GM13977 (cell line): Measurements from ENCODE around the gene TM2D1.

ENCODE experiments used
- DNase-seq: peaks from one replicate; pipeline ENCODE4 v3.0.0; 2012; ENCODE audit warnings: low spot score
- in situ Hi-C: fragments of 300-500 bp; cut with MboI; formaldehyde crosslinking; loops from one replicate; pipeline ENCODE4 v1.12.0; 2022; ENCODE audit warnings: low sequenced_read_pairs, low pct_unique_long_range_greater_than_20kb, mixed read lengths, inconsistent platforms; ENCODE audit not compliant: unreplicated experiment
- TF ChIP-seq, protein P1 (sequence below): IDR thresholded peaks from 2 replicates; pipeline ENCODE4 v1.5.1; 2012; ENCODE audit warnings: mild to moderate bottlenecking, control low read depth; ENCODE audit not compliant: insufficient read depth; ENCODE audit errors: extremely low read depth, missing control alignments

TM2D1 gene

DNA sequence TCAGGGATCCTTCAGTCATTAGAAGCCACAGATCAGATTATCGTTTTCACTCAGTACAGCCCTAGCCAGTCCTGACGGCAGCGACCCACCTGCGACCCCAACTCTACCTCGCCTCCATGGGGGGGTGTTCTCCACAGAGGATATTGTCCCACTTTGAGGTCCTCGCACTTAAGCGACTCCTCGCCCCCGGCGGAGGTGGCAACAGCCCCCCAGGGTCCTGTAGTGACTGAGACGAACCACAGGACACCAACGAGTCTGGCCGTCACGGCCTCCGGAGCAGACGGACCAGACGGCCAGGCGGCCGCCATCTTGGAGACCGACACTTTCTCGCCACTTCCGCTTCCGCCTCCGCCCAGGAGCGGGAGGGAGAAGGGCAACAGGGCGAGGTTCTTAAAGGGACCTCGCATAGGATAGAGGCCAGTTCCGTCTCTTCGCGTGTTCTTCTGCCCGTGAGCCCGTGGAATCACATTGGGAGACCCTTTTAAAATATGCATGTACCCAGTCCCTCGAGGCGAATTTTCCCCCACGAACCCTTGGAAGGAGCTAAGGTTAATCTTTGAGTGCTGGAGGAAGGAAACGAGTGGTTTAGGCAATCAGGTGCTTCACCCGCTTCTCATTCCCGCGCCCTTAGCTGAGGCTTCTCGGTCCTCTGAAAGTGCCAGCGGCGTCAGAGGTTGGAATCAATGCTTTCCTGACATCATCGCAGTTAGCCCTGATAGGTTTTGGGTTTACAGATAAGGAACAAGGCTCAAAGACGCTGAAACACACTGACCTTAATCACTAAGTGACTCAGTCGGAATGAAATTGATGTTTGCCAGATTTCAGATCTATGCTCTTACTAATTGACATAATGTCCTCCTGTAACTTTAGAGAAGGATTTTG lies at the start of gene TM2D1:
TSS of gene TM2D1 (minus strand) at position 329 of the 882 bp plus-strand sequence. CDS start at position 308, 21 bp downstream.
- in situ Hi-C loops = no loop called here
- TF ChIP-seq, protein P1, sequence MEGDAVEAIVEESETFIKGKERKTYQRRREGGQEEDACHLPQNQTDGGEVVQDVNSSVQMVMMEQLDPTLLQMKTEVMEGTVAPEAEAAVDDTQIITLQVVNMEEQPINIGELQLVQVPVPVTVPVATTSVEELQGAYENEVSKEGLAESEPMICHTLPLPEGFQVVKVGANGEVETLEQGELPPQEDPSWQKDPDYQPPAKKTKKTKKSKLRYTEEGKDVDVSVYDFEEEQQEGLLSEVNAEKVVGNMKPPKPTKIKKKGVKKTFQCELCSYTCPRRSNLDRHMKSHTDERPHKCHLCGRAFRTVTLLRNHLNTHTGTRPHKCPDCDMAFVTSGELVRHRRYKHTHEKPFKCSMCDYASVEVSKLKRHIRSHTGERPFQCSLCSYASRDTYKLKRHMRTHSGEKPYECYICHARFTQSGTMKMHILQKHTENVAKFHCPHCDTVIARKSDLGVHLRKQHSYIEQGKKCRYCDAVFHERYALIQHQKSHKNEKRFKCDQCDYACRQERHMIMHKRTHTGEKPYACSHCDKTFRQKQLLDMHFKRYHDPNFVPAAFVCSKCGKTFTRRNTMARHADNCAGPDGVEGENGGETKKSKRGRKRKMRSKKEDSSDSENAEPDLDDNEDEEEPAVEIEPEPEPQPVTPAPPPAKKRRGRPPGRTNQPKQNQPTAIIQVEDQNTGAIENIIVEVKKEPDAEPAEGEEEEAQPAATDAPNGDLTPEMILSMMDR = no peak
- peak; percentile 88 for DNase-seq

DNA sequence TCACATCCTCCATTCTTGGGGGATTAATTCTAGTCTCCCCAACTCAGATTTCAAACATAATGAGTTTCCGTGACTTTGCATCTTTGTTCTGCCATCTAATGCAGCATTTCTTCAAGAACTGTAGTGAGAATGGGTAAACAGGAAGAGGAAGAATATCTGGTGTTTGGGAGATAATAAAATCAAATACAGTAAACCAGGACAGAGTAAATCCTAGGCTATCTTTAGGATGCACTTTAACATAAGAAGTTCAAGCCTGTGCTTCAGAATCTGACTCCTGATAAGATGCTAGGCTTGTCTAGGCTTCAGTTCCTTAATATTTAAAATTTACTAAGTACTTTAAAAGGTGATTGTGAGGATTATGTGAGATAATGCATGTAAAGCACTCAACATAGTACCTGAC lies 45.2 kb upstream of the TM2D1 start:
- no peak for DNase-seq
- in situ Hi-C loops = no loop called here
- TF ChIP-seq, protein P1 = no peak

DNA sequence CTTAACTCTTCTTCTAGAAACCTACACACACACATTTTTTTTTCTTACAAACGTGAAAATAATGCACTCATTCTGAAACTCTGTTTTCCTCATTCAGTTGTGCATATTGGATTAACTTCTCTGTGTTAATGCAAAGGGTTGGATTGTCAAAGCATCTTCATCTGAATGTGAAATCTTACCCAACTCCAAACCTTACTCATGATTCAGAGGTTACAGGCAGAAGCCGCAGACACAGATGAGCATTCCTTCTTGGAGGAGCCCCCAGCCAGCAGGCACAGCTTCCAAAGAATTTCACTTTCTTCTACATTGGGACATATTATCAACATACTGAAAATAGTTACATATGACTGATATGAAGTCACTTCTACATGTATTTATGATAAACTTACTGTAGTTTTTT lies 33.0 kb upstream of the TM2D1 start:
- DNase-seq = no peak
- TF ChIP-seq, protein P1 = no peak
- in situ Hi-C loops = no loop called here

DNA sequence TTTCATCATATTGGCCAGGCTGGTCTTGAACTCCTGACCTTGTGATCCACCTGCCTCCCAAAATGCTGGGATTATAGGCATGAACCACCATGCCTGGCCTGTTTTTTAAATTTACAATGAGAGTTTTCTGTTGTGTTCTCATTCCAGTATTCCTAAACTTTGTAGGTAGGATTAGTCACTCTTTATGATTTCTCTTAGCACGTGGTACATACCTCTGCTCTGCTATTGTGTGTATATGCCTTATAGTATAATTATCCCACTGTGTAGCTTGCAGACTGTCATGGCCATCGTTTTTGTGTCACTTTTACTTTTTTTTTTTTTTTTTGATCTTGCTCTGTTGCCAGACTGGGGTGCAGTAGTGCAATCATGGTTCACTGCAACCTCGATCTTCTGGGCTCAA lies 31.8 kb upstream of the TM2D1 start:
- TF ChIP-seq, protein P1 = no peak
- DNase-seq = no peak
- in situ Hi-C loops = no loop called here

DNA sequence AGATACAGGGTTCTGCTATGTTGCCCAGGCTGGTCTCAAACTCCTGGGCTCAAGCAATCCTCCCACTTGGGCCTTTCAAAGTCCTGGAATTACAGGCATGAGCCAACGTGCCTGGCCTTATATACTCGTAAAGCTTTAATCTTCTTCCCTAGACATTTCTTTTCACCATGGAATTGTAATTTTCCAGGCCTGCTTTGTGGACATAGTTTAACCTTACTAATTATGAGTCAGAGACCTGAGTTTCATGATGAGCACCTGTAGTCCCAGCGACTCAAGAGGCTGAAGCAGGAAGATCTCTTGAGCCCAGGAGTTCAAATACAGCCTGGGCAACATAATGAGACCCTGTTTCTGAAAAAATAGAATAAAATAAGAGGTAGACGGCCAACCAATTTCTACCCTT lies 29.6 kb upstream of the TM2D1 start:
- in situ Hi-C loops = no loop called here
- no peak for DNase-seq
- TF ChIP-seq, protein P1 = no peak

DNA sequence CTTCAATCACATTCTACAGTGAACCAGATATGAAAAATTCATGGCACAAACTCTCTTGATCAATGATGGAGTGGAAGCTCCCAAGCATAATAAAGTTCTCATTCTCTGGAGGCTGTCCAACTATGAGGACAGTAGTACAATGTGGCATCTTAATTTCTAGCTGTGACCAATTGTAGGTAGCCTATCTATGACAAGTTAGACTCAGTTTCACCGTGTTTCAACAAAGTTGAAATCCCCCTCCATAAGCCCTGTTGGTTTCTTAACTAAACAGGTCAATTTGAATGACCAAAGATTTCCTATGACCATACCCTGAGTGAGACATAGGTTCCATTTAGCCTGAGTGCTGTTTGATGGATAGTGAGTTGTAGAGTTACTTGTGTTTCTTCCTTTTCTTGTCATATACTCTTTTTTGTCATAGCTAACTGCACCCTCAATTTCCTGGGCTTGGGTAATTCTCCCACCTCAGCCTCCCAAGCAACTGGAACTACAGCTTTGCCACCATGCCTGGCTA lies 29.1 kb upstream of the TM2D1 start:
- no peak for DNase-seq
- in situ Hi-C loops = no loop called here
- TF ChIP-seq, protein P1 = no peak
